GM21515 (cell line): ENCODE data around the gene ZNF618.
"Not testable (repeated sequence)": the region's sequence is repeated elsewhere in the genome, so short reads cannot be mapped to it uniquely, and the experiment has no call there.

Experiments
- ATAC-seq: cut with Tn5 transposase; IDR thresholded peaks from one replicate; pipeline ENCODE4 v1.9.1; 2021; ENCODE audit not compliant: unreplicated experiment

ZNF618 gene

DNA sequence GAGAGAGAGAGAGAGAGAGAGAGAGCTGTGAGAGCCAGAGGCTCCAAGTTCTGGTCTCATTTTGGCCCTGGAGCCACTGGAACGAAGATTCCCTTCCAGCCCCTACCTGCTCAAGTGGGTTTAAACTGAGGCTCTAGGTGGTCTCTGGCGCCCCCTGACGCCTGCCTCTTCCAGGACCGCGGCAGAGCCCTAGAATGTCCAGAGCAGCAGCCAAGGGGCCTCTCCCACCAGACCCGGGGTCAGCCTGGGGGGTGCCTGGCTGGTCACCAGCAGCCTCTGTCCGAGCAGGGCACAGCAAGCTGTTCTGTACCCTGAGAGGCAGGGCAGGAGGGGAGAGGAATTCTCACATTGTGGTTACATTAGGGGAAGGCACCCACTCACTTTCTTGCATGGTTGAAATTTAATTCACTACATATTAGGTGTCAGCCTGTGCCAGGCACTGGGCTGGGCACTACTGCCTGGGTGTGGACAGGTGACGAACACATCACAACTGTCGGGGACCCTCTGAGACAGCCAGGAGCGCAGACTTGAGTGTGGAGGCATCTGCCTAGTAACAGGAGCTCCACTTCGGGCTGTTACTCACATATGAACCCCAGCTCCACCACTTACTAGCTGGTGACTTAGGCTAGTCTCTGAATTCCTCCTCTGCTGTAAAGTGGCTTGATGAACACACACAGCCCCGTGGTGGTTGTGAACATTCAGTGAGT, 157.4 kb downstream of the ZNF618 start:
- no peak for ATAC-seq

DNA sequence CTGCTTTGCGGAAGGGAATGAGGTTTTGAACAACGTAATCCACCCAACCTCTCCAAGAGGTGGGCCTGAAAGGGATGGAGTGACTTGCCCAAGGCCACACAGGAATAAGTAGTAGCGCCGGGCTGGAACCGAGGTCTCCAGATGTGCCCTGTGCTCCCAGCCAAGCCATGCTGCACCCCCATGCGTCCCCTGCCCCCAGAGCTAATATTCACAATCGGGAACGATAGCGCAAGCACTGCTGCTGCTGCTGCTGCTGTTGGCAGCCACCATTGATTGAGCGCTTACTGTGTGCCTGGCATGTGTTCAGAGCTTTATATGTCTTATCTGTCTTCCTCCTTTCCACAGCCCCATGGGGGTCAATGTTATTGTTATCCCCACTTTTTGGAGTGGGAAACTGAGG, 158.1 kb downstream of the ZNF618 start:
- no peak for ATAC-seq

DNA sequence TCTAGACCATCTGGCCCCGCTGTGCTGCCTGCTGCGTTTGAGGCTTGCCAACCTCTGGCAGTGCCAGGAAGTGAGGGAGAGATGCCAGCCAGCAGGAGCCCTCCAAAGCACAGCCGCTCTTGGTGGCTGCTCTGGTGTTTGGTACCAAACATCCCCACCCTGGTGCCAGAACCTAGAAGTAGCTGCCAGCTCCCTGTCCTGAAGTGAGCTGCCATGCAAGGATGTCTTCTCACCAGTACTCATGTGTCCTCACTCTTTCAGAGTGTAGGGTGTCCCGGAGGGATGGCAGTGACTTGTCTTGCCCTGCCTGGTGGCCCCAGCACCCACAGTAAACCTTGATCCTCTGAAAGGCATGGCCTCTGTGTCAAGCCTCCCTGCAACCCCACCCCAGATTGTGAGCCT, 158.6 kb downstream of the ZNF618 start:
- no peak for ATAC-seq

DNA sequence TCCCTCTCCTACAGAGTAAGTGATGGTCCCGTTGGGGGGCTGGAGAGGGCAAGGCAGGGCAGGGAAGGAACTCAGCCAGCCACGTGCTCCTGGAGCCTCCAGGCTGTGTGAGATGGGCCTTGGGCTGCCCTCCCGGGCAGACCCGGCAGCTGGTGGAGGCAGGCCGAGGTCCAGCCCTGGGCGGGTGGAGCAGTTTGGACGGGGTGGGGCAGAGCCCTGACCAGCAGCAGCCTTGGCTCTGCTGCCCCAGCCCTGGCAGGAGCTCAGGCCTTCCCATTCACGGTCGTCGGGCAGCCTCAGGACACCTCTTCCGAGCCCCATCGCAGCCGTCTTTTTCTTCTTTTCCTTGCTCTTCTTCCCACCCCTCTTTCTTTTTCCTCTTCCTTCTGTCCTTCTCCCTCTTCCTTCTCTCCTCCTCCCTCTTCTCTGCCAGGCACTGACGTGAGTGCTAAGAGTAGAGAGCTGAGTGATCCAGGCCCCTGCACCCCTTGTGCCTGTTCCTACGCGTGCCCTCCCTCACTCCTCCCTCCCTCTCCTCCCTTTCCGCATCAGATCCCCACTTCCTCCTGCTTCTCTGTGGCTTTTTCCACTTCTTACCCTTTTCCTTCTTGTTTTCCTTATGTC, 159.2 kb downstream of the ZNF618 start:
- ATAC-seq: no peak

DNA sequence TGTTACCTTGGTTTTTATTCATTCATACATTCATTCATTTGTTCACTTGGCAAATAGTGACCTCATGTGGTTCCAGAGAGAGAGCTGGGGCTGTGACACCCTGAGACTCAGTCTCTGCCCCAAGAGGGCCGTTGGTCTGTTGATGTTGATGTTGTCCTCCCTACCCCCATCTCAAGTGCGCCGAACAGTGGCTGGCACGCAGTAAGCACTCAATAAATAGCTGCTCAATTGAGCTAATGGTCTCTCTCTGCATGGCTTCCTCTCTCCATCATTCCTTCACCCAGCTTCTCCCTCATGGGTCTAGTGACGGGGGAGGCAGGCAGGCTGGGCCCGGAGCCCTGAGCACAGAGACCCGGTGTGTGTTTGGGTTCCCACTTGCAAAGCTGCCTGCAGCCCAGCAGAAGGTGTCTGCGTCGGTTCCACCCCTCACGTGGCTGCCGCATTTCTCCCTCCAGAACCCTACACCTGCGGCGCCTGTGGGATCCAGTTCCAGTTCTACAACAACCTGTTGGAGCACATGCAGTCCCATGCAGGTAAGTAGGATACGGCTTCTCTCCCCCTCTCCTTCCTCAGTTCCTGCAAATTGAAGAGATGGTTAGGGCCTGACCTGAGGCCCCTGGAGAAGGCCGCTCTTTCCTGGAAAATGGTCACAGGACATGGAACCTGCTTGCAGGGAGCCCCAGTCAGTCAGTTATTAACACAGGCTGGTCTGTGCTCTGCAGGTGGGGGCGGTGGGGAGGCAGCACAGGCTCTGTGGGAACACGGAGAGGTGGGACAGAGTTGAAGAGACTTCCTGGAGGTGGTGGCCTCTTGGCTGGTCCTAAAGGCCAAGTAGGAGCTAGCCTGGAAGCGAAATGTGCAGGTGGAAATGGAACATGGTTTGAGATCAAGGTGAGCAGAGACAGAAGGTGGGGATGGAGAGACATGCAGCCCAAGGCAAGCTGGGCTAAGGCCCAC, 160.0 kb downstream of the ZNF618 start:
- no peak for ATAC-seq

DNA sequence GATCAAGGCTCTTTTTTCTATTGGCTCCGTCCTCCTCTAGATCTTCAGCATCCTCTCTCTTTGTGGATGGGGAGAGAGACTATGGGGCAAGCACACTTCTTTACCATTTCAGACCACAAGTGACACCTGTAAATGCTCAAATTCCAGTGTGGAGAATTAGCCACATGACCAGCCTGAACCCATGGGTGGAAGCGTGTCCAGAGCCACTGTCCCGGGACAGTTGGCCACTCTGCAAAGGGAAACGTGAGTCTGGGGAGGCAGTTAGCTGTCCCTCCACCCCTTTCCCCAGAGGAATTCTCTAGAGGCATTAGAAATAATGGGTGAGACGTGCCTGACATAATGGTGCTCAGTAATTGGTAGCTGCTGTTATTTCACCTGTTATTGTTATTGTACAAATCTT, 161.1 kb downstream of the ZNF618 start:
- no peak for ATAC-seq

DNA sequence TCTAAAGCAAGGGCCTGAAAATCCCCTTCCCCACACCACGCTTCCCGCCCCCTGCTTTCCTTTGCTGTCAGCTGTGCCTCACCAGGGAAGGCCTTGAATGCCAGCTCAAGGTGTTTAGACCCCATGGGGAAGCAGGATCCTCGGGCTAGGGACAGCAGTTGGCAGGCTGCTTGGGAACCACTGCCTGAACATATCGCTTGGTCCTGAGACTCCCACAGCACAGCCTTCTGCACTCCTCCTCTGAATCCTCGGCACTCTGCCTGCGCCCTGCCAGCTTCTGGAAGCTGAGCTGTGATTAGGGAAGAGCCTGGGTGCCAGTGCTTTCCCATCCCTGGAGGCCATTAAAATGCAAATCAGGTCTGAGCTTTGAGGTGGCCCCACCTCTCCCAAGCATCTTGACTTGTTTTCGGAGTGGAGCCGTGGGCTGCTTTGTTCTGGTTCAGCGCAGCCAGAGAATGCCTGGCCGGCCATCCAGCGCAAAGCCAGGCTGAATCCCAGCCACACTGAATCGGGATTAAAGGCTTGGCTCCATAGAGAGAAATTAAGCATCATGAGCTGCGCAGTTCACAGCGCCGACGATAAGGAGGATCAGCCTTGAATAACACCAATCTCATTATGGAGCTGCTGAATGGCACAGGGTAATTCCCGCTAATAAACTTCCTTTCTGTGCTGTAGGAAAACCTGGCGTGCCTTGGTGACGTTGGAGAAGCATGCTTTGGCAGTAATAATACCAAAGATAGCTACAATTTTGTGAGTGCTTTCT, 162.0 kb downstream of the ZNF618 start:
- no peak for ATAC-seq

DNA sequence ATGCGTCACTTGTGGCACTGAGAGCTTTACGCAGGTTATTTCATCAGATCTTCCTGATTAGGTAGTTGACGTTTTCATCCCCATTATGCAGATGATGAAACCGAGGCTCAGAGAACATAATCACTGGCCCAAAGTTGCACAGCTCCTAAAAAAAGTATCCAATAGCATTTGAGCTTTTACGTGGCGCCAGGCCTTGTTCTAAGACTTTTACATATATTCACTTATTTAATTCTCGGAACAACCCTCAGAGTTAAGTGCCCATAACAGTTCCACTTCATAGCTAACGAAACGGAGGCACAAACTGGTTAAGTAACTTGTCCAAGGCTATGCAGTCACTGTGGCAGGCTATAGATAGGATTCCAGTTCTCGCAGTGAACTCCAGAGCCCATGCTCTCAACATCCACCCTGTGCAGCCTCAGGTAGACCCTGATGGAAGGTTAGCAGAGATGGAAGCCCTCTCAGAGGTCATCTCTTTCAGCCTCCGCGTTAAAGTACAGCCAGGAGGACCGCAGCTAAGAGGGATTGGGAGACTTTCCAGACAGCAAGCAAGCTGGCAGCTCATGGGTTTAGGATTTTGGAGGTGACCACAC, 162.7 kb downstream of the ZNF618 start:
- no peak for ATAC-seq

DNA sequence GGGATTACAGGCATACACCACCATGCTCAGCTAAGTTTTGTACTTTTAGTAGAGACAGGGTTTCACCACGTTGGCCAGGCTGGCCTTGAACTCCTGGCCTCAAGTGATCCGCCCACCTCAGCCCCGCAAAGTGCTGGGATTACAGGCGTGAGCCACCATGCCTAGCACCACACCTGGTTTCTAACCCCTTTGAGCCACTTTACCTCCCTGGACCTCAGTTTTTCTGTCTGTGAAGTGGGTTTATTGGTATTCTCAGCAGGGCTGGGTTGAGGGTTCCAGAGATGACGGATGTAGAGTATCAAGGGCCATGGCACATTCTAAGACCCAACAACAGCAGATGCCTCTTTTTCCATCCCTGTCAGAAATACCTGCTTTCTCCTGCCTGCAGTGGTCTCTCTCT, 163.4 kb downstream of the ZNF618 start:
- no peak for ATAC-seq

DNA sequence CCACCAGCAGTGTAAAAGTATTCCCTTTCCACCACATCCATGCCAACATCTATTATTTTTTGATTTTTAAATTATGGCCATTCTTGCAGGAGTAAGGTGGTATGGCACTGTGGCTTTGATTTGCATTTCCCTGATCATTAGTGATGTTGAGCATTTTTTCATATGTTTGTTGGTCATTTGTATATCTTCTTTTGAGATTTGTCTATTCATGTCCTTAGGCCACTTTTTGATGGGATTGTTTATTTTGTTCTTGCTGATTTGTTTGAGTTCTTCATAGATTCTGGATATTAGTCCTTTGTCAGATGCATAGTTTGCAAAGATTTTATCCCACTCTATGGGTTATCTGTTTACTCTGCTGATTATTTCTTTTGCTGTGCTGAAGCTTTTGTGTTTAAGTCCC, 167.6 kb downstream of the ZNF618 start:
- not testable (repeated sequence) for ATAC-seq

DNA sequence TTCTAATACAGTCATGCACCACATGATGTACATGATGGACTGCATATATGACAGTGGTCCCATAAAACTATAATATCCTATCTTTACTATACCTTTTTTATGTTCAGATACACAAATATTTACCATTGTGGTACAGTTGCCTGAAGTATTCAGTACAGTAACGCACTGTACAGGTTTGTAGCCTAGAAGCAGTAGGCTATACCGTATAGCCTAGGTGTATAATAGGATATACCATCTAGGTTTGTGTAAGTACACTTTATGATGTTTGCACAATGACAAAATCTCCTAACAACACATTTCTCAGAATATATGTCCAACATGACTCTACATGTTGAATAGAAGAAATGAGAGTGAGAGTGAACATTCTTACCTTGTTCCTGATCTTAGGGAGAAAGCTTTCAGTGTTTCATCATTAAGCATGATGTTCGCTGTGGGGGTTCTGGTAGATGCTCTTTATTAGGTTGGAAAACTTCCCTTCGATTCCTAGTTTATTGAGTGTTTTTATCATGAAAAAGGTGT, 170.2 kb downstream of the ZNF618 start:
- ATAC-seq: no peak

DNA sequence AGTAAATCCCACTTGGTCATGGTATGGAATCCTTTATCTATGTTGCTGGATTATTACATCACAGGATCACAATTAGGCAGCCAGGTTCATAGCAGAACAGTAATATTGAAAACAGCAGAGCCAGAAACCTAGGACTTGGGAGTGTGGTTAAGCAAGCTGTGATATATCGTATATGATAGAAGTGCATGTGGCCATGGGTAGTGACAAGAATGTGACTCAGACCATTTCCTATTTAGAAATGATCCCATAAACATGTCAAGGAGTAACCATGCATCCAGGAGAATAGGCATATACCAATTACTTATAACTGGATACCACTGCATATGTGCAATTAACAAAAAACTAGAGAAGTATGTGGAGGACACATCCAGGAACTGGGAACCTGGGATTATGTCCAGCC, 170.8 kb downstream of the ZNF618 start:
- ATAC-seq: no peak

DNA sequence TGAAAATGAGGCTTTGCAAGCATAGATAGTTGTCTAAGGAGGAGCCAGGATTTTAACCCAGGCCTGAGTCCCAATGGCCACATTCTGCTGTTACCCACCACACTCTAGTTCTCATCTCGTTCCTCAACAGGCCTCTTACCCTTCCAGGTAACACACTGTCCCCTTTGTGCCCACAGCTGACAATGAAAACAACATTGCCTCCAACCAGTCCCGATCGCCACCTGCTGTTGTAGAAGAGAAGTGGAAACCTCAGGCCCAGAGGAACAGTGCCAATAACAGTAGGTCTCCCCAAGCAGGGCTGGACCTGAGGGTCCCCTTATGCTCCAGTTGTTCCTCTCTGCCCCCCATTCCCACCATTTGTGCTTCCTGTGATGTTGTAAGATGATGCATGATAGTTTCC, 171.6 kb downstream of the ZNF618 start:
- ATAC-seq: no peak

DNA sequence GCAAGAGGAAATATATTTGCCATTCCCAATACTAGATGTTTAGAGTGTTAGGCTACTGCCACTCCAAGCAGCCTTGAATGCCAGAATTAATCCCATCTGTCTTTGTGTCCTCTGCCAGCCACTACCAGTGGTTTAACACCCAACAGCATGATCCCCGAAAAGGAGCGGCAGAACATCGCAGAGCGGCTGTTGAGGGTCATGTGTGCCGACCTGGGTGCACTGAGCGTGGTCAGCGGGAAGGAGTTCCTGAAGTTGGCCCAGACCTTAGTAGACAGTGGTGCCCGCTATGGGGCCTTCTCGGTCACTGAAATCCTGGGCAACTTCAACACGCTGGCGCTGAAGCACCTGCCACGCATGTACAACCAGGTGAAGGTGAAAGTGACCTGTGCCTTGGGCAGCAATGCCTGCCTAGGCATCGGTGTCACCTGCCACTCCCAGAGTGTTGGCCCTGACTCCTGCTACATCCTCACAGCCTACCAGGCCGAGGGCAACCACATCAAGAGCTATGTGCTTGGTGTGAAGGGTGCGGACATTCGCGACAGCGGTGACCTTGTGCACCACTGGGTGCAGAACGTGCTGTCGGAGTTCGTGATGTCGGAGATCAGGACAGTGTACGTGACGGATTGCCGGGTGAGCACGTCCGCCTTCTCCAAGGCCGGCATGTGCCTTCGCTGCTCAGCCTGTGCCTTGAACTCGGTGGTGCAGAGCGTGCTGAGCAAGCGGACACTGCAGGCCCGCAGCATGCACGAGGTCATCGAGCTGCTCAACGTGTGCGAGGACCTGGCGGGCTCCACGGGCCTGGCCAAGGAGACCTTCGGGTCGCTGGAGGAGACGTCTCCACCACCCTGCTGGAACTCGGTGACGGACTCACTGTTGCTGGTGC, 172.7 kb downstream of the ZNF618 start:
- no peak for ATAC-seq

DNA sequence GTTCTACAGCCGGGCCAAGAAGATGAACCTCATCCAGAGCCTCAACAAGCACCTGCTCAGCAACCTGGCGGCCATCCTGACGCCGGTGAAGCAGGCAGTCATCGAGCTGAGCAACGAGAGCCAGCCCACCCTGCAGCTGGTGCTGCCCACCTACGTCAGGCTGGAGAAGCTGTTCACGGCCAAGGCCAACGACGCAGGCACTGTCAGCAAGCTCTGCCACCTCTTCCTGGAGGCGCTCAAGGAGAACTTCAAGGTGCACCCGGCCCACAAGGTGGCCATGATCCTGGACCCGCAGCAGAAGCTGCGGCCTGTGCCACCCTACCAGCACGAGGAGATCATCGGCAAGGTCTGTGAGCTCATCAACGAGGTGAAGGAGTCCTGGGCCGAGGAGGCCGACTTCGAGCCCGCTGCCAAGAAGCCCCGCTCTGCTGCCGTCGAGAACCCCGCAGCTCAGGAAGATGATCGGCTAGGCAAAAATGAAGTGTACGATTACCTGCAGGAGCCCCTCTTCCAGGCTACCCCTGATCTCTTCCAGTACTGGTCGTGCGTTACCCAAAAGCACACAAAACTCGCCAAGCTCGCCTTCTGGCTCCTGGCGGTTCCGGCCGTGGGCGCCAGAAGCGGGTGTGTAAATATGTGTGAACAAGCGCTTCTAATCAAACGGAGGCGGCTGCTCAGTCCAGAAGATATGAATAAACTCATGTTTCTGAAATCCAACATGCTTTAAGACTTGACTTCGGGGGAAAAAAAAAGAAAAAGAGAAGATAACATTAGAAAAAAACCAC, 173.5 kb downstream of the ZNF618 start:
- no peak for ATAC-seq

DNA sequence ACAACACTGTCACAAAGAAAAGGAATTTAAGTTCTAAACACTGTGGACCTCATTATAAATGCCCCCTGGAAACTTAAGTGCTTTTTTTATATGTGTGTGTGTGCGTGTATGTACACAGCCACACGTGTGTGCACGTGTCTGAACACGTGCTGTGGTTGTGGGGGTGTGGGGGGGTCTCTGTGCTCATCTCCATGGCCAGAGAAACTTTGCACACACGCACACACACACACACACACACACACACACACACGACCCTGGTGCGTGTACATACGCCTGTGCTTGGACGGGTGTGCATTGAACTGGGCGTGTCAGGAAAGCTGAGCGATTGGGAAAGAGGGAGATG, 174.1 kb downstream of the ZNF618 start:
- no peak for ATAC-seq

DNA sequence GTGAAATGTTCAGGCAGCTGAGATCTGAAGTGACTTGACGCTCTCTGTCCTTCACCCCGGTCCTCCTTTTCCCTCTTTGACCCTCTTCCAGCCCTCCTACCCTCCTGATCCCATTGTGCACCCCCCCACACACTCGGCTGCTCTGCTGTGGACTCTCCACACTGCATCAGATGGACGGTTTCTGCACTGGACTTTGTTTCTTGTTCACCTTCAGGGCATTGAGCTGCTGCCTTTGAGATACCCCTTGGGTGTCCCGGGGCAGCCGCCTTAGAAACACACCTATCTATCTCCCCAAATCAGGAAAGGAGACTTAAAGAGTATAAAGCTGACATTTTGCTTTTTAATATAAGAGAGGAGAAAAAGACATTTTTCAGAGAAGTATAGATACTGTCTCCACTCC, 174.5 kb downstream of the ZNF618 start:
- ATAC-seq: no peak

DNA sequence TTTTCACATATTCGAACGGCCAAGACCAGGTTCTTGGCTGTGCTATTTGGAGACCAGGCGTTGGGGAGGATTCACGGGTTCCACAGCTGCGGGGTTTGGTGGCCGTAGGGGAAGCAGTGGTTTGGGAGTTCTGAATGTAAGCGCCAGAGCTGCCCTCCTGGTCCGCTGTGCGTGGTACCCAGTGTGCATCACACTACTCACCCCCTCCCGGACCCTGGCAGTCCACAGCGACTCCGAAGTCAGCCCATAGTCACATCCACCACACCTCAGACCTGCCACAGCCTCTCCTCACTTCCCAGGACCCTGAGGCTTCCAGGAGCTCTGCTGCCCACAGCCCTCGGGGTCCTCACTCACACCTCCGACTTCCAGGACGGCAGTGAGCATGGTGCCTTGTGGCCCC, 175.2 kb downstream of the ZNF618 start:
- no peak for ATAC-seq

DNA sequence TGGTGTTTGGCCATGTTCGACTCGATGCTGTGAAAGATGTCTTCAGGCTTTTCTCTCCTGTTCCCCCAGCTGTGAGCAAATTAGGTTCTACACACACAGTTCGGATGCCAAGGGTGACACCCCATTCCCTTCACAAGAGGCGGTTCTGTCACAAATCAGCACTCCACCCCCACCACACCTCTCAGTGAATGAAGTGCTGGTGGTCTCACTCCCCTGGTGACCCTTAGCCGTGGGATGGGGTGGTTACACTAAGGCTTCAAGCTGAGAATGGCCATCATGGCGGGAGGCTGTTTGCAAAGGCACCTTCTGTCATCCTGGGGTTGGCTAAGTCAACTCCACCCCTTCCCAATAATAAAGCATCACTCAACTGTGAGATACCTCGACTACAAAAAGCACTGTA, 175.6 kb downstream of the ZNF618 start:
- no peak for ATAC-seq
